RWPE2 (cell line): ENCODE results near the gene VPS52.
A peak's percentile ranks its signal among the peaks of the same experiment; 100 is the strongest.
"Not testable (repeated sequence)": the region's sequence is repeated elsewhere in the genome, so short reads cannot be mapped to it uniquely, and the experiment has no call there.

Experiments
- ATAC-seq: fragments of 200-7000 bp; cut with Tn5 transposase; 3 replicates; pipeline ENCODE4 v1.9.1; 2021; ENCODE audit warnings: low read depth
- DNase-seq: peaks from one replicate; pipeline ENCODE4 v3.0.0-alpha.2; 2020; ENCODE audit warnings: low spot score
- H3K27ac ChIP-seq: fragments of 450-650 bp; 2 replicates; pipeline ENCODE4 v1.5.1; 2017; ENCODE audit warnings: mild to moderate bottlenecking; ENCODE audit not compliant: poor library complexity, severe bottlenecking
- H3K27me3 ChIP-seq: fragments of 250-450 bp; sonication (Bioruptor Pico); 2 replicates; pipeline ENCODE4 v1.5.1; 2021; ENCODE audit warnings: mild to moderate bottlenecking, moderate library complexity; ENCODE audit not compliant: insufficient read depth, poor library complexity, severe bottlenecking
- H3K36me3 ChIP-seq: fragments of 250-450 bp; sonication (Bioruptor Pico); 2 replicates; pipeline ENCODE4 v1.5.1; 2020; ENCODE audit warnings: low read depth, mild to moderate bottlenecking, moderate library complexity
- H3K4me1 ChIP-seq: fragments of 250-450 bp; sonication (Bioruptor Pico); 2 replicates; pipeline ENCODE4 v1.5.1; 2021; ENCODE audit warnings: mild to moderate bottlenecking, moderate library complexity; ENCODE audit not compliant: insufficient read depth, poor library complexity, severe bottlenecking
- H3K4me3 ChIP-seq: fragments of 250-450 bp; sonication (Bioruptor Pico); 2 replicates; pipeline ENCODE4 v1.5.1; 2021; ENCODE audit warnings: mild to moderate bottlenecking, moderate library complexity; ENCODE audit not compliant: severe bottlenecking
- H3K9me3 ChIP-seq: fragments of 250-450 bp; sonication (Bioruptor Pico); 2 replicates; pipeline ENCODE4 v1.5.1; 2021; ENCODE audit warnings: mild to moderate bottlenecking, moderate library complexity; ENCODE audit not compliant: severe bottlenecking
- TF ChIP-seq, protein P1 (sequence below): fragments of 450-650 bp; IDR thresholded peaks from one replicate; pipeline ENCODE4 v1.5.1; 2017; ENCODE audit warnings: mild to moderate bottlenecking, moderate library complexity; ENCODE audit not compliant: poor library complexity, severe bottlenecking

VPS52 gene

DNA sequence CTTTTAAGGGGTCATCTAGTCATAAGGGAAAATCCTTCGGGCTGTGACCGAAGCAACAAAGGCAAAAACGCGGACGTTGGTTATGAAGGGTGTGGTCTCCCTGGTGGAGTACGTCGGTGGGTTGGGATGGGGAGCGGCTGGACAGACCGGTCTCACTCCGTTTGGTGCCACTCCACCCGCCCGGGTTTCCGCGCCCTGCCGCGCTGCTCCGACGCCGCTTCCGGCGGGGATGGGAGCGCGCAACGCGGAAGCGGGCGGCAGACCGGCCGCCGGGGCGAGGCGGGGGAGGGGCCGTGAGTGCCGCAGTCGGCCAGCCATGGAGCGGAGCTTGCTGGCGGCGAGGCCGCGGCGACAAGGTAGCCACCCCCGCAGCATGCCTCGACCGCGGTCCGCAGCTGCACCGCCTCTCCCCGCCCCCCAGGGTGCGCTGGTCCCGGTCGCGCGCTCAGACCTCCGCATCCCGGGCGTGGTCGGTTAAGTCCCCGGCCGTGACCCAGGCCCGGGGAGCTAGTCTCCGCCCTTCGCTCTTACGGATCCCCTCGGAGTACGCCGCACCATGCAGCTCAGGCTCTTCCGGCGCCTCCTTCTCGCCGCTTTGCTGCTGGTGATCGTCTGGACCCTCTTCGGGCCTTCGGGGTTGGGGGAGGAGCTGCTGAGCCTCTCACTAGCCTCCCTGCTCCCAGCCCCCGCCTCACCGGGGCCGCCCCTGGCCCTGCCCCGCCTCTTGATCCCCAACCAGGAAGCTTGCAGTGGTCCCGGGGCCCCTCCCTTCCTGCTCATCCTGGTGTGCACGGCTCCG, 5.4 kb upstream of the VPS52 start, which contains the start of gene B3GALT4:
Gene B3GALT4 (plus strand): TSS at position 260 of the 799 bp plus-strand sequence. CDS start 297 bp downstream, at position 557.
- Histone ChIP-seq H3K9me3 (no peaks in the 10 kb centered on the region), H3K36me3 (peaks cover 60% of the 10 kb centered on the region), H3K4me1 (peaks cover 33% of the 10 kb centered on the region), H3K27me3 (no peaks in the 10 kb centered on the region), H3K4me3 (peak within 1 kb of the TSS; percentile 31), H3K27ac (peak within 1 kb of the TSS; percentile 84)
- no peak for DNase-seq
- peak; percentile 67 for ATAC-seq
- TF ChIP-seq, protein P1, sequence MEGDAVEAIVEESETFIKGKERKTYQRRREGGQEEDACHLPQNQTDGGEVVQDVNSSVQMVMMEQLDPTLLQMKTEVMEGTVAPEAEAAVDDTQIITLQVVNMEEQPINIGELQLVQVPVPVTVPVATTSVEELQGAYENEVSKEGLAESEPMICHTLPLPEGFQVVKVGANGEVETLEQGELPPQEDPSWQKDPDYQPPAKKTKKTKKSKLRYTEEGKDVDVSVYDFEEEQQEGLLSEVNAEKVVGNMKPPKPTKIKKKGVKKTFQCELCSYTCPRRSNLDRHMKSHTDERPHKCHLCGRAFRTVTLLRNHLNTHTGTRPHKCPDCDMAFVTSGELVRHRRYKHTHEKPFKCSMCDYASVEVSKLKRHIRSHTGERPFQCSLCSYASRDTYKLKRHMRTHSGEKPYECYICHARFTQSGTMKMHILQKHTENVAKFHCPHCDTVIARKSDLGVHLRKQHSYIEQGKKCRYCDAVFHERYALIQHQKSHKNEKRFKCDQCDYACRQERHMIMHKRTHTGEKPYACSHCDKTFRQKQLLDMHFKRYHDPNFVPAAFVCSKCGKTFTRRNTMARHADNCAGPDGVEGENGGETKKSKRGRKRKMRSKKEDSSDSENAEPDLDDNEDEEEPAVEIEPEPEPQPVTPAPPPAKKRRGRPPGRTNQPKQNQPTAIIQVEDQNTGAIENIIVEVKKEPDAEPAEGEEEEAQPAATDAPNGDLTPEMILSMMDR: peak; percentile 41

DNA sequence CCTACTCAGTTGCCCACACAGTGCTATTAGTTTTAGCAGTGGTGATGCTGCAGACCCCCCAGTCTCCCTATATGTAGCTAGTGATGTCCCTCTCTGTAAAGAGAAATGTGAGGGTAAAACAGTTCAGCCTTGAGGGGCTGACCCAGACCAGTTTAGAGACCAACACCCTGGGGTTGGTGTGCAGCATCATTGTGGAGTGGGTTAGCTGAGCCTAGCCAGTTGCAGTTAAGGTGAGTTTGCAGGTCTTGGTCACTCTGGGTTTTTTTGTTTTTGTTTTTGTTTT, 4.8 kb upstream of the VPS52 start:
- Histone ChIP-seq H3K4me1 (peaks cover 33% of the 10 kb centered on the region), H3K27me3 (no peaks in the 10 kb centered on the region), H3K36me3 (peaks cover 60% of the 10 kb centered on the region), H3K27ac (peak overlapping the region; percentile 84), H3K4me3 (peak overlapping the region; percentile 31), H3K9me3 (no peaks in the 10 kb centered on the region)
- TF ChIP-seq, protein P1: no peak
- no peak for DNase-seq
- peak; percentile 4; the same call in 2 of the 3 replicates for ATAC-seq

DNA sequence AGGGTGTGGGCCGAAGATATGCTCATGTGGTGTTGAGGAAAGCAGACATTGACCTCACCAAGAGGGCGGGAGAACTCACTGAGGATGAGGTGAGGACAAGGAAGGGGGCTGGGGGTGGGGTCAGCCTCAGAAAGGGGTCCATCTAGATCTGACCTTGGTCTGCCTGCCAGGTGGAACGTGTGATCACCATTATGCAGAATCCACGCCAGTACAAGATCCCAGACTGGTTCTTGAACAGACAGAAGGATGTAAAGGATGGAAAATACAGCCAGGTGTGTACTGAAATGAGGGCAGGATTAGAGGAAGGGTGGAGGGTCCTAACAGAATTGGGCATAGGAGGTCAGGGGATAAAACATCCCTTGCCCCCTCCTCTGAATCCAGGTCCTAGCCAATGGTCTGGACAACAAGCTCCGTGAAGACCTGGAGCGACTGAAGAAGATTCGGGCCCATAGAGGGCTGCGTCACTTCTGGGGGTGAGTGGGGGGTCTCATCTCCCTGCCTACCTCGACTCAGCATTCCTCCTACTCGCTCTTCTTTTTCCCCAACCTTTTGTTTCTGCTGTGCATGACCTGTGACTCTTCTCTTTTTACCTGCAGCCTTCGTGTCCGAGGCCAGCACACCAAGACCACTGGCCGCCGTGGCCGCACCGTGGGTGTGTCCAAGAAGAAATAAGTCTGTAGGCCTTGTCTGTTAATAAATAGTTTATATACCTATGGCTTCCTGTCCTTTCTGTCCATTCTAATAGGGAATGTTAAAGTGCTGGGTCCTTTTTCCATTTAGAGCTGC, 4.3 kb upstream of the VPS52 start:
- not testable (repeated sequence) for DNase-seq, H3K27me3 ChIP-seq, H3K9me3 ChIP-seq, ATAC-seq
- Histone ChIP-seq H3K4me1 (peaks cover 33% of the 10 kb centered on the region), H3K36me3 (peaks cover 58% of the 10 kb centered on the region), H3K4me3 (peak overlapping the region; percentile 31), H3K27ac (peak overlapping the region; percentile 84)

DNA sequence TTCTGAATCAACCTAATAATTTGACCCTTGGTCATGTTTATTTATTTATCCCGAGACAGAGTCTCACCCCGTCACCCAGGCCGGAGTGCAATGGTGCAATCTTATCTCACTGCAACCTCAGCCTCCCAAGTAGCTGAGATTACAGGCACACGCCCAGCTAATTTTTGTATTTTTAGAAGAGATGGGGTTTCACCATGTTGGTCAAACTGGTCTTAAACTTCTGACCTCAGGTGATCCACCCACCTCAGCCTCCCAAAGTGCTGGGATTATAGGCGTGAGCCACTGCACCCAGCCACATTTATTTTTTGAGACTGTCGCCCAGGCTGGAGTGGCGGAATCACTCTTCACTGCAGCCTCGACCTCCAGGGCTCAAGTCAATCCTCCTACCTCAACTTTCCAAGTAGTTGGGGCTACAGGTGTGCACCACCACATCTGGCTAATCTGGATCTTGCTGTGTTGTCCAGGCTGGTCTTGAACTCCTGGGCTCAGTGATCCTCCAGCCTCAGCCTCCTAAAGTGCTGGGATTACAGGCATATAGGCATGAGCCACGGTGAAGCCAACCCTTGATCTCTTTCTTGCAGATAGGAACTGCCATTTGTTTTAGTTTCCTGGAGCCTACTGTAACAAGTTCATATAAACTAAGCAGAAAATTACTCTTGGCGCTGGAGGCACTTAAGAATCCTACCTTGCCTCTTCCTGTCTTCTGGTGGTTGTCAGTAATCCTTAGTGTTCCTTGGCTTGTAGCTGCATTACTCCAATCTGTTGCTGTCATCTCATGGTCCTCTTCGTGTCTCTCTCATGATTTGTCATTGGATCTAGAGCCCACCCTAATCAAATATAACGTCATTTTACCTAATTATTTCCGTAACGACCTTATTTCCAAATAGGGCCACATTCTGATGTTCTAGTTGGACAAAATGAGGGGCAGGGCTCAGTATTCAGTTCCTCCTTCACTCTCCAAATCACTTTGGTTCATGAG, 2.5 kb upstream of the VPS52 start:
- Histone ChIP-seq H3K27me3 (no peaks in the 10 kb centered on the region), H3K9me3 (no peaks in the 10 kb centered on the region), H3K36me3 (peaks cover 51% of the 10 kb centered on the region), H3K4me3 (peak overlapping the region; percentile 61), H3K4me1 (peaks cover 33% of the 10 kb centered on the region), H3K27ac (peak overlapping the region; percentile 84)
- DNase-seq (no peak), ATAC-seq (no peak)
- TF ChIP-seq, protein P1: no peak
